Activated gamma-delta T cell (primary cell): ENCODE data around the gene PCDHB7.
"Not testable (repeated sequence)": the region's sequence is repeated elsewhere in the genome, so short reads cannot be mapped to it uniquely, and the experiment has no call there.

Source experiments
- DNase-seq: peaks from one replicate; lab custom pipeline; 2025; lab: John Stamatoyannopoulos, UW

The PCDHB7 gene

DNA sequence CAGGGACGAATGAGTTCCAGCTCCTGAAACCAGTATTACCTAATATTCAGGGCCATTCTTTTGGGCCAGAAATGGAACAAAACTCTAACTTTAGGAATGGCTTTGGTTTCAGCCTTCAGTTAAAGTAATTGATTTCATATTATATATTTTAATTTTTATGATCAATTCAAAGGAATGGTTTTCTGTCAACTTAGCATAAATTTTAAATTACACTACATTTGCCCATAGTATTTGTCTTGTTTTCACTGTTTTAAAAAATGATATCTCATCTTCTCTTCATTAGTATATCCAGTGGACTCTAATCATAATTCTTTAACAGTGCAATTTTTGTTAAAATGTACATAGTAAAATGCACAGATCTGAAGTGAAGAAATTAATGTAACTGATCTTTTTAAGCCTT is 7.9 kb downstream of the PCDHB7 start:
- DNase-seq: no peak

GRCh38 chr5:141182248-141182647 is 9.8 kb downstream of the PCDHB7 start, which contains the start of gene PCDHB16:
Gene PCDHB16 (plus strand): TSS chr5:141182387. CDS start chr5:141182560, 173 bp downstream.
- DNase-seq: no peak

DNA sequence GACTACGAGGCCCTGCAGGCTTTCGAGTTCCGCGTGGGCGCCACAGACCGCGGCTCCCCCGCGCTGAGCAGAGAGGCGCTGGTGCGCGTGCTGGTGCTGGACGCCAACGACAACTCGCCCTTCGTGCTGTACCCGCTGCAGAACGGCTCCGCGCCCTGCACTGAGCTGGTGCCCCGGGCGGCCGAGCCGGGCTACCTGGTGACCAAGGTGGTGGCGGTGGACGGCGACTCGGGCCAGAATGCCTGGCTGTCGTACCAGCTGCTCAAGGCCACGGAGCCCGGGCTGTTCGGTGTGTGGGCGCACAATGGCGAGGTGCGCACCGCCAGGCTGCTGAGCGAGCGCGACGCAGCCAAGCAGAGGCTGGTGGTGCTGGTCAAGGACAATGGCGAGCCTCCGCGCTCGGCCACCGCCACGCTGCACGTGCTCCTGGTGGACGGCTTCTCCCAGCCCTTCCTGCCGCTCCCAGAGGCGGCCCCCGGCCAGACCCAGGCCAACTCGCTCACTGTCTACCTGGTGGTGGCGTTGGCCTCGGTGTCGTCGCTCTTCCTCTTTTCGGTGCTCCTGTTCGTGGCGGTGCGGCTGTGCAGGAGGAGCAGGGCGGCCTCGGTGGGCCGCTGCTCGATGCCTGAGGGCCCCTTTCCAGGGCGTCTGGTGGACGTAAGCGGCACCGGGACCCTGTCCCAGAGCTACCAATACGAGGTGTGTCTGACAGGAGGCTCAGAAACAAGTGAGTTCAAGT is 11.8 kb downstream of the PCDHB7 start:
- DNase-seq: not testable (repeated sequence)

- DNase-seq: no peak
Measured at GRCh38 chr5:141186897-141187512, 14.6 kb downstream of the PCDHB7 start, which contains the start of gene PCDHB9. Gene PCDHB9 (plus strand): TSS chr5:141187161. CDS start chr5:141187319, 158 bp downstream.

- not testable (repeated sequence) for DNase-seq
Measured at GRCh38 chr5:141188682-141189081, 16.2 kb downstream of the PCDHB7 start.

GRCh38 chr5:141189131-141189530 is 16.7 kb downstream of the PCDHB7 start:
- not testable (repeated sequence) for DNase-seq

DNA sequence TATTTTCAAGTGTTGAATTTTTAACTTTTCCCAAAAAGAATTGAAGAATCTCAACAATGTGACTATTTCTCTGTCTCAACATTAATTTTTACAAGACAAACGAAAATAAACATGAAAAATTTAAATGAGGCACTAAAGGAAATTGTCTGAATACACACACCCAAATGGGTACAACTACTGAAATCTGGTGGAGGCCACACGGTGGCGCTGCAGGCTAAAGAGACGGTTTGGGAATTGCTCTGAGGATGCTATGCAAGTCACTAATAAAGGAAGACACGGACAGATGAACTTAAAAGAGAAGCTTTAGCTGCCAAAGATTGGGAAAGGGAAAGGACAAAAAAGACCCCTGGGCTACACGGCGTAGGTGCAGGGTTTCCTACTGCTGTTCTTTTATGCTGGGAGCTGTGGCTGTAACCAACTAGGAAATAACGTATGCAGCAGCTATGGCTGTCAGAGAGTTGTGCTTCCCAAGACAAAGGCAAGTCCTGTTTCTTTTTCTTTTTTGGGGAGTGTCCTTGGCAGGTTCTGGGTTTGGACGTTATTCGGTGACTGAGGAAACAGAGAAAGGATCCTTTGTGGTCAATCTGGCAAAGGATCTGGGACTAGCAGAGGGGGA is 19.8 kb downstream of the PCDHB7 start, which contains the start of gene PCDHB10:
Gene PCDHB10 (plus strand): TSS at position 244 of the 616 bp plus-strand sequence. CDS start 200 bp downstream, at position 444.
- no peak for DNase-seq

- DNase-seq: not testable (repeated sequence)
Measured at GRCh38 chr5:141194332-141194731, 21.9 kb downstream of the PCDHB7 start.

DNA sequence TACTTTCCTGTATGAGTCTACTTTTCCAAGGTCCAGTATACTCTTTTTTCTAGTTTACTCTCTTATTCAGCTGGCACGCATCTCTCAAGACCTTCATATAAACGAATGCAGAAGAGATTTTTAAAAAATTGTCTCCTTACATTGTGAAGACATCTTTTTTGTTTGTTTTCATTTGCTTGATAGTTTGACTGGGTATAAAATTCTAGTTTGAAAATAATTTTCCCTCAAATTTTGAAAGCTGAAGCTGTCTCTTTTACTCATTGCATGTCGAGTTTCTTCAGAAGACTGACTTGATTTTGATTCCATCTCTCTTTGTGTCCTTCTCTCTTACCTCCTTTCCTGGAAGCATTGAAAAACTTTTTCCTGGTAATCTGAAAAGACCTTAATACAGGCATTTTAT is 23.9 kb downstream of the PCDHB7 start:
- no peak for DNase-seq

GRCh38 chr5:141199359-141200235 is 27.2 kb downstream of the PCDHB7 start, which contains the start of gene PCDHB11:
Gene PCDHB11 (plus strand): TSS chr5:141199627. CDS start chr5:141199775, 148 bp downstream.
- DNase-seq: no peak

- not testable (repeated sequence) for DNase-seq
Measured at GRCh38 chr5:141201126-141201525, 28.7 kb downstream of the PCDHB7 start.

GRCh38 chr5:141201646-141202045 is 29.2 kb downstream of the PCDHB7 start:
- not testable (repeated sequence) for DNase-seq

GRCh38 chr5:141208478-141208877 is 36.0 kb downstream of the PCDHB7 start, which contains the start of gene PCDHB12:
Gene PCDHB12 (plus strand): TSS chr5:141208719. CDS start chr5:141208908, 189 bp downstream.
- no peak for DNase-seq

DNA sequence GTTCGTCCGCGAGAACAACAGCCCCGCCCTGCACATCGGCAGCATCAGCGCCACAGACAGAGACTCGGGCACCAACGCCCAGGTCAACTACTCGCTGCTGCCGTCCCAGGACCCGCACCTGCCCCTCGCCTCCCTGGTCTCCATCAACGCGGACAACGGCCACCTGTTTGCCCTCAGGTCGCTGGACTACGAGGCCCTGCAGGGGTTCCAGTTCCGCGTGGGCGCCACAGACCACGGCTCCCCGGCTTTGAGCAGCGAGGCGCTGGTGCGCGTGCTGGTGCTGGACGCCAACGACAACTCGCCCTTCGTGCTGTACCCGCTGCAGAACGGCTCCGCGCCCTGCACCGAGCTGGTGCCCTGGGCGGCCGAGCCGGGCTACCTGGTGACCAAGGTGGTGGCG is 37.8 kb downstream of the PCDHB7 start:
- DNase-seq: not testable (repeated sequence)

- DNase-seq: not testable (repeated sequence)
Measured at GRCh38 chr5:141210849-141211248, 38.4 kb downstream of the PCDHB7 start.

DNA sequence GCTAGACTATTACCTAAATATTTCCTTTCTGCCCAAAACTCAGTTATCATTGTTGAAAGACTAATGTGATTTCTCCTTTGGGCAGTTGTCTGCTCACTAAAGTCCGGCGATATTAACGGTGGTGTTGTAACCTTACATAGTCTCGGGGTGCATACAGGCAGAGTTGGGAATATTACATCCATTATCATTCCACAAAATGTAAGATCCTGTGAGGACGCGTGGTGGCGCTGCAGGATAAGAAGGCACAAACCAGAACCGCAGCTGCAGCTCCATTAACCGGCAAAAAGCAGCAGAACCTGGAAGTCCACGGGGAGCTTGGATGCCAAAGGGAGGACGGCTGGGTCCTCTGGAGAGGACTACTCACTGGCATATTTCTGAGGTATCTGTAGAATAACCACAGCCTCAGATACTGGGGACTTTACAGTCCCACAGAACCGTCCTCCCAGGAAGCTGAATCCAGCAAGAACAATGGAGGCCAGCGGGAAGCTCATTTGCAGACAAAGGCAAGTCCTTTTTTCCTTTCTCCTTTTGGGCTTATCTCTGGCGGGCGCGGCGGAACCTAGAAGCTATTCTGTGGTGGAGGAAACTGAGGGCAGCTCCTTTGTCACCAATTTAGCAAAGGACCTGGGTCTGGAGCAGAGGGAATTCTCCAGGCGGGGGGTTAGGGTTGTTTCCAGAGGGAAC is 41.4 kb downstream of the PCDHB7 start, which contains the start of gene PCDHB13:
Gene PCDHB13 (plus strand): TSS at position 264 of the 684 bp plus-strand sequence. CDS start 205 bp downstream, at position 469.
- DNase-seq: not testable (repeated sequence)

- not testable (repeated sequence) for DNase-seq
Measured at GRCh38 chr5:141214583-141214982, 42.1 kb downstream of the PCDHB7 start.

- DNase-seq: not testable (repeated sequence)
Measured at GRCh38 chr5:141215504-141215903, 43.1 kb downstream of the PCDHB7 start.

- DNase-seq: not testable (repeated sequence)
Measured at GRCh38 chr5:141216035-141216434, 43.6 kb downstream of the PCDHB7 start.

GRCh38 chr5:141223112-141223783 is 50.8 kb downstream of the PCDHB7 start, which contains the start of gene PCDHB14:
Gene PCDHB14 (plus strand): TSS chr5:141223343. CDS start chr5:141223506, 163 bp downstream.
- no peak for DNase-seq
